Measurements from ENCODE around the gene MESP1. TPM values are rescaled to one million over a fixed set of nuclear protein-coding genes. Genes with fewer than 3 reads are reported as not detected.

MESP1 gene
- total RNA-seq, 4 donors from 2014 or later: 0.15 to 2.0 (median 0.60) TPM

DNA sequence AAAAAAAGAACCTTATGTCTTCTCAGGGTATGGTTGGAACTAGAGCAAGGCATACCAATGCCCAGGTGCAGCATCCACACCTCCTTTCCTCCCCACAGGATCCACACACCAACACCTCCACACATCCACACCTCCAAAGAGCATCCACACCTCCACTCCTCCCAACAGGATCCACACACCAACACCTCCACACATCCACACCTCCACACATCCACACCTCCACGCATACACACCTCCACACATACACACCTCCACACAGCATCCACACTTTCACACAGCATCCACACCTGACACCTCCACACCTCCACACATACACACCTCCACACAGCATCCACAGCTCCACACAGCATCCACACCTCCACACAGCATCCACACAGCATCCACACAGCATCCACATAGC, 5.3 kb downstream of the MESP1 start:
- H3K9me3 ChIP-seq: no peaks in the 10 kb centered on the region
- H3K36me3 ChIP-seq: no peaks in the 10 kb centered on the region
- WGBS, 2 donors (ENCODE audit: low coverage in 1 of 2): 7 to 40% methylated on average over 1 of the region's 1 CpG

DNA sequence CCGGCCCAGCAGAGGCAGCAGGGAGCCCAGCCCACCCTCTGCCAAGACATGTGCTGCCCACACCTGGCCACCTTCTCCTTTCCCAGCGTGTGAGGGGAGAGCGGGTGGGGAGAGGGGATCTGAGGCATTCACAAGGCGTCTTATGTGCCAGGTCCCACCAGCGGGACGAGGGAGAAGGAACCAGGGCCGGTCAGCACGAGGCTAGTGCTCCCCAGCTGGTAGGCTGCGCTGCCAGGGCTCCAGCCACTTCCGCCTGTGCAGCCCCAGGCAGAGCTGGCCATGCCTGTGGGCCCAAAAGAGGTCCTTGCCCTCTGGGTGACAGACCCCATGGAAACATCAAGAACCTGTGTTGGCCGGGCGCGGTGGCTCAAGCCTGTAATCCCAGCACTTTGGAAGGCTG, 5.9 kb downstream of the MESP1 start:
- Histone ChIP-seq H3K9me3 (no peaks in the 10 kb centered on the region), H3K4me1 (peaks cover 0 to 8% (median 4%) of the 10 kb centered on the region in 3 donors), H3K27ac (no peak overlapping the region), H3K36me3 (no peaks in the 10 kb centered on the region), H3K4me3 (no peak overlapping the region), H3K27me3 (peaks cover 8% of the 10 kb centered on the region)
- 80% methylated on average over 1 of the region's 13 CpGs; no CpG with 5 or more reads in 1 of the 2 donors for WGBS, 2 donors (ENCODE audit: low coverage in 1 of 2)
- no peak for ATAC-seq
- TF ChIP-seq POLR2AphosphoS5 (IDR thresholded peaks at IDR 0.05) (no peak), EP300 (IDR thresholded peaks at IDR 0.05) (no peak)
- TF ChIP-seq, protein P1, sequence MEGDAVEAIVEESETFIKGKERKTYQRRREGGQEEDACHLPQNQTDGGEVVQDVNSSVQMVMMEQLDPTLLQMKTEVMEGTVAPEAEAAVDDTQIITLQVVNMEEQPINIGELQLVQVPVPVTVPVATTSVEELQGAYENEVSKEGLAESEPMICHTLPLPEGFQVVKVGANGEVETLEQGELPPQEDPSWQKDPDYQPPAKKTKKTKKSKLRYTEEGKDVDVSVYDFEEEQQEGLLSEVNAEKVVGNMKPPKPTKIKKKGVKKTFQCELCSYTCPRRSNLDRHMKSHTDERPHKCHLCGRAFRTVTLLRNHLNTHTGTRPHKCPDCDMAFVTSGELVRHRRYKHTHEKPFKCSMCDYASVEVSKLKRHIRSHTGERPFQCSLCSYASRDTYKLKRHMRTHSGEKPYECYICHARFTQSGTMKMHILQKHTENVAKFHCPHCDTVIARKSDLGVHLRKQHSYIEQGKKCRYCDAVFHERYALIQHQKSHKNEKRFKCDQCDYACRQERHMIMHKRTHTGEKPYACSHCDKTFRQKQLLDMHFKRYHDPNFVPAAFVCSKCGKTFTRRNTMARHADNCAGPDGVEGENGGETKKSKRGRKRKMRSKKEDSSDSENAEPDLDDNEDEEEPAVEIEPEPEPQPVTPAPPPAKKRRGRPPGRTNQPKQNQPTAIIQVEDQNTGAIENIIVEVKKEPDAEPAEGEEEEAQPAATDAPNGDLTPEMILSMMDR (IDR thresholded peaks at IDR 0.05): no peak

More for the DNA sequence above, 5.3 kb downstream of the MESP1 start:
- TF ChIP-seq EP300 (IDR thresholded peaks at IDR 0.05) (no peak), POLR2A (IDR thresholded peaks at IDR 0.05) (no peak), POLR2AphosphoS5 (IDR thresholded peaks at IDR 0.05) (no peak)
- TF ChIP-seq, protein P1 (IDR thresholded peaks at IDR 0.05): no peak
- Histone ChIP-seq H3K27me3 (peaks cover 8% of the 10 kb centered on the region), H3K4me1 (peaks cover 0 to 13% (median 6%) of the 10 kb centered on the region in 3 donors), H3K27ac (no peak overlapping the region), H3K4me3 (no peak overlapping the region)
- no peak for ATAC-seq

DNA sequence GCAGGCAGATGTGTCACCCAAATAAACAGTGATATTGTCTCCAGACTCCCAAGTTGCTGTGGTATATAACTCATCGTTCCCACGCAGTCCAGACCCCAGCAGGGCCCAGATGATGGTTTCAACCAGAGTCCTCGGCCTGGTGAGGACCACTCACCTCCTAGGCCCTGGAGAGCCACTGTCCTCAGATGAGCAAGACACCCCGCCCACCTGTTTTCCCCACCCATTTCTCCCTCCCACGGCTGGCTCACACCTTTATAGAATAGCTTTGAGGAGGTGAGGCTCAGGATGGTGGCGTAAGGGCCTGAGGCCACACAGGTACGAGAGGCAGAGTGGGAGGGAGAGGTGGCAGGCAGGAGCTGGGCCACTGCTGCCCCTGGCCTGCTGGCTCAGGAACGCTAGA, 7.5 kb downstream of the MESP1 start:
- no peaks in the 10 kb centered on the region for H3K36me3 ChIP-seq
- 73% methylated on average over 3 of the region's 8 CpGs; no CpG with 5 or more reads in 1 of the 2 donors for WGBS, 2 donors (ENCODE audit: low coverage in 1 of 2)
- no peak for ATAC-seq
- no peak overlapping the region for H3K4me3 ChIP-seq
- no peaks in the 10 kb centered on the region for H3K4me1 ChIP-seq
- H3K27me3 ChIP-seq: peaks cover 8% of the 10 kb centered on the region
- no peak for TF ChIP-seq POLR2A (IDR thresholded peaks at IDR 0.05)
- TF ChIP-seq, protein P1 (IDR thresholded peaks at IDR 0.05): no peak
- TF ChIP-seq POLR2AphosphoS5 (IDR thresholded peaks at IDR 0.05): no peak
- TF ChIP-seq EP300 (IDR thresholded peaks at IDR 0.05): no peak
- H3K27ac ChIP-seq: no peak overlapping the region
- no peaks in the 10 kb centered on the region for H3K9me3 ChIP-seq

DNA sequence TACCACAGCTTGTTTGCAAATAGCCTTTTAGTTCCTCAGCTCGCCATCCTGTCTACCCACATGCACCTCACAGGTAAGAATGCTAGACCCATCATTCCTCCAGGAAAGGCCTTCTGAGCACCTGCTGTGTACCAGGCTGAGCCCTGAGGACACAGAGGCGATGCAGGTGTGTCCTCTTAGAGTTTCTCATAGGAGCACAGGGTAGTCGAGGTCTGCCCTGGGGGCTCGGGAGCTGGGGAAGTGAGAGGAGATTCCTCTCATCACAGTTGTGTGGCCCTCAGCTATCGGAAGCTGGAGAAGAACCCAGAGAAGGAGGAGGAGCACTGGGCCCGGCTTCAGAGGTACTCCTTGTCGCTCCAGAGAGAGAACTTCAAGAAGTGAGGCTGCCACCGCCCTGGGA, 8.0 kb downstream of the MESP1 start:
- Histone ChIP-seq H3K9me3 (no peaks in the 10 kb centered on the region), H3K27me3 (peaks cover 8% of the 10 kb centered on the region), H3K27ac (no peak overlapping the region), H3K36me3 (no peaks in the 10 kb centered on the region), H3K4me1 (no peaks in the 10 kb centered on the region), H3K4me3 (no peak overlapping the region)
- ATAC-seq: no peak
- TF ChIP-seq, protein P1 (IDR thresholded peaks at IDR 0.05): no peak
- TF ChIP-seq POLR2A (IDR thresholded peaks at IDR 0.05) (no peak), POLR2AphosphoS5 (IDR thresholded peaks at IDR 0.05) (no peak), EP300 (IDR thresholded peaks at IDR 0.05) (no peak)
- WGBS, 2 donors (ENCODE audit: low coverage in 1 of 2): 40 to 100% methylated on average over 1 of the region's 8 CpGs

DNA sequence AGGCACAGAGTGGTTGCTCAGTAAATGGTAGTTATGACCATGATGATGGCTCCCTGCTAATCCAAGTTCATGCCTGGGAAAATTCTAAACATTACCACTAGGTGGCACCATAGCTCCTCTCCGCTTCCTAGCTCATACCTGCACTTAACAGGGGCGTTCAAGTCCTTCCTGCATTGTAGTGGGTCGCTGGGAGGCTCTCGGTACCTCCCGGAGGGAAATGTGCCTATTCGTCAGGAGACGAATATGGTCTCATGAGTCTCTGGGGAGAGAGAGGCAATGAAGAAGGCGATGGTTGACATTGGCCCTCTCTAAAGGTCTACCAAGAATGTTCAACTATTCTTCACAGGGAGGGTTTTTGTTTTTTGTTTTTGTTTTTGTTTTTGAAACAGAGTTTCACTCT, 10.9 kb downstream of the MESP1 start:
- H3K27me3 ChIP-seq: peaks cover 15% of the 10 kb centered on the region
- H3K9me3 ChIP-seq: no peaks in the 10 kb centered on the region
- no peak overlapping the region for H3K4me3 ChIP-seq
- H3K36me3 ChIP-seq: no peaks in the 10 kb centered on the region
- no peak overlapping the region for H3K27ac ChIP-seq
- 0 to 5% methylated on average over 3 to 4 of the region's 8 CpGs for WGBS, 2 donors (ENCODE audit: low coverage in 1 of 2)
- peak; percentile 85 for ATAC-seq
- TF ChIP-seq EP300 (IDR thresholded peaks at IDR 0.05) (no peak), POLR2AphosphoS5 (IDR thresholded peaks at IDR 0.05) (no peak), POLR2A (IDR thresholded peaks at IDR 0.05) (no peak)
- TF ChIP-seq, protein P1 (IDR thresholded peaks at IDR 0.05): peak in 3 of 4 experiments; percentile 86 to 92 (median 89)
- no peaks in the 10 kb centered on the region for H3K4me1 ChIP-seq
